GM12864 (cell line): ENCODE results near the gene KASH5.
A peak's percentile ranks its signal among the peaks of the same experiment; 100 is the strongest.
"Not testable (repeated sequence)": the region's sequence is repeated elsewhere in the genome, so short reads cannot be mapped to it uniquely, and the experiment has no call there.

Experiments used
- DNase-seq: peaks from one replicate; pipeline ENCODE4 v3.0.0-alpha.2; 2011; ENCODE audit warnings: low read depth
- H3K4me3 ChIP-seq: 2 replicates; pipeline ENCODE4 v1.5.1; 2011; ENCODE audit warnings: mild to moderate bottlenecking, low read depth, low read length, control low read depth
- TF ChIP-seq, protein P1 (sequence below): IDR thresholded peaks from 2 replicates; pipeline ENCODE4 v1.5.1; 2011; ENCODE audit warnings: low read depth, mild to moderate bottlenecking, moderate library complexity, low read length, control low read depth, inconsistent platforms; ENCODE audit errors: missing control alignments

Gene KASH5

DNA sequence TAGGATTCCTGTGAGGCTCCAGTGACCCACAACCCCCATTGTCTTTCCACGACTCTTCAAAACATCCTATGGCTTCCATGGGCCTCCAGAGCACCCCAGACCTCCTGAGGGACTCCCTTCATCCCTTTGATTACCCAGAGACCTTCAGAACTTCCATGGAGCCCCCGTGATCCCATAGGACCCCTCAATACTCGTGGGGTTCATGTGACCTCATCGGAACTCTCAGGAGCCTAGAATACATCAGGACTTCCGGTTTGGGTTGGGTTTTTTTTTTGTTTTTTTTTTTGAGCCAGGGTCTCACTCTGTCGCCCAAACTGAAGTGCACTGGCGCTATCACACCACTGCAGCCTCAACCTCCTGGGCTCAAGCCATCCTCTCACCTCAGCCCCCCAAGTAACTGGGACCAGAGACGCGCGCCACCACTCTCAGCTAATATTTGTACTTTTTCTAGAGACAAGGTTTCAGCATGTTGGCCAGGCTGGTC lies 65.8 kb downstream of the KASH5 start:
- H3K4me3 ChIP-seq = peak overlapping the region; percentile 83
- TF ChIP-seq, protein P1, sequence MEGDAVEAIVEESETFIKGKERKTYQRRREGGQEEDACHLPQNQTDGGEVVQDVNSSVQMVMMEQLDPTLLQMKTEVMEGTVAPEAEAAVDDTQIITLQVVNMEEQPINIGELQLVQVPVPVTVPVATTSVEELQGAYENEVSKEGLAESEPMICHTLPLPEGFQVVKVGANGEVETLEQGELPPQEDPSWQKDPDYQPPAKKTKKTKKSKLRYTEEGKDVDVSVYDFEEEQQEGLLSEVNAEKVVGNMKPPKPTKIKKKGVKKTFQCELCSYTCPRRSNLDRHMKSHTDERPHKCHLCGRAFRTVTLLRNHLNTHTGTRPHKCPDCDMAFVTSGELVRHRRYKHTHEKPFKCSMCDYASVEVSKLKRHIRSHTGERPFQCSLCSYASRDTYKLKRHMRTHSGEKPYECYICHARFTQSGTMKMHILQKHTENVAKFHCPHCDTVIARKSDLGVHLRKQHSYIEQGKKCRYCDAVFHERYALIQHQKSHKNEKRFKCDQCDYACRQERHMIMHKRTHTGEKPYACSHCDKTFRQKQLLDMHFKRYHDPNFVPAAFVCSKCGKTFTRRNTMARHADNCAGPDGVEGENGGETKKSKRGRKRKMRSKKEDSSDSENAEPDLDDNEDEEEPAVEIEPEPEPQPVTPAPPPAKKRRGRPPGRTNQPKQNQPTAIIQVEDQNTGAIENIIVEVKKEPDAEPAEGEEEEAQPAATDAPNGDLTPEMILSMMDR = no peak
- DNase-seq = no peak

DNA sequence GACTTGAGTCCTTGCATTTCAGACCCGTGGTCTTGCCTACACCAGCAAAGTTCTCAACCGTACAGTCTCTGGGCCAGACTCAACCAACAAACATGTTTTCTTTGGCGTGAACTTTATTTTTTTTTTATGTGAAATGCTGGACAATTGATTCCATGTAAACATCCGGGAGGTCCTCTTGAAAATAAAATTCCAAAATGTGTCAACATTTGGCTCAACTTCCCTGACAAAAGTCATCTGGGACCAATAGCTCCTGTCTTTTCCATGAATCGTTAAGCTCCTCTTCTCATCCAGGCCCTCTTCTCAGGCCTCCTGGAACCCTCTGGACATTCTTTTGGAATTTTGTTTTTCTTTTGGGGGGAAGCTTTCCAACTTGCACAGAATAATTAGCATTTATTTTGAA lies 67.7 kb downstream of the KASH5 start:
- no peak overlapping the region for H3K4me3 ChIP-seq

DNA sequence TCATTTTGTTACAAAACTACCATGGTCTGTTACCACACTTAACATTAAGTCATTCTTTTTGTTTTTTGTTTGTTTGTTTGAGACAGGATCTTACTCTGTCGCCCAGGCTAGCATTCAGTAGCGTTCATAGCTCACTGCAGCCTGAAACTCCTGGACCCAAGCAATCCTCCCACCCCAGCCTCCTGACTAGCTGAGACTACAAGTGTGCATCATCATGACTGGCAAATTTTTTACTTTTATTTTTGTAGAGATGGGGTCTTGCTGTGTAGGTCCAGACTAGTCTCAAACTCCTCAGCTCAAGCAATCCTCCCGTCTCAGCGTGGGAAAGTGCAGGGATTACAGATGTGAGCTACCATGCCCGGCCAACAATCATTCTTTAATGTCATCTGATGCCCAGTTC lies 68.3 kb downstream of the KASH5 start:
- TF ChIP-seq, protein P1 = no peak
- H3K4me3 ChIP-seq = no peak overlapping the region
- no peak for DNase-seq

More for the DNA sequence above, 67.7 kb downstream of the KASH5 start:
- TF ChIP-seq, protein P1 = no peak
- no peak for DNase-seq

DNA sequence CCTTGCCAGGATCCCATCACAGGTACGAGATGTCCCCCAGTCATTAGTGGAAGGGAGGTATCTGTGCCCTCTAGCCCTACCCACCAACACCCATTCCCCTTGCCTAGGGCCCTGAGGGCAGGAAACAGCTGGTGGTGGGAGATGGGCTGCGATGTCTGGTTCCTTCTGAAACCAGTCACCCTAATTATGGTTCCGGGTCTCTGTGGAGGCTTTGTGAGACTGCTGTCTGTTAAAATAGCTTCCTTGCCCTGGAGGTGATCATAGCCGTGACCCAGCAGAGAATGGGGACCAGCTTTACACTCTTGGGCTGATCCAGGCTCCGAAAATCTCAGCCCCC lies 70.5 kb downstream of the KASH5 start:
- TF ChIP-seq, protein P1 = no peak
- DNase-seq = no peak
- no peak overlapping the region for H3K4me3 ChIP-seq

DNA sequence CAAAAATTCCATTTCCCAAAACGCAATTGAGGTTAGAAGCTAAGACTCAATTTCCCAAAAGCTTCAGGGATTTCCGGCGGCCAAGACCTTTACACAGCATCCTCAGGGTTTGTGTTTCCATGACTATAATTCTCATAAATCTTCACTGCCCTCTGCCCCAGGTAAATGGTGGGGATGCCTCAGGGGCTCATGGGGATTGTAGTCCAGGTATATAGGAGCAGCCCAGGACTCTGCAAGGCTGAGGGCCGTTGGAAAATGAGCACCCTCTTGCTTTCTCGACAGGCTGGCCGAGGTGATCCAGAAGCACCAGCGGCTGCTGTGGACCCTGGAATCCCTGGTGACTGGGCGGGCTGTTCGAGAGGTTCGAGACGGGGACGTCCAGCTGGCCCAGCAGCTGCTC lies 71.3 kb downstream of the KASH5 start:
- TF ChIP-seq, protein P1 = no peak
- no peak for DNase-seq
- no peak overlapping the region for H3K4me3 ChIP-seq

DNA sequence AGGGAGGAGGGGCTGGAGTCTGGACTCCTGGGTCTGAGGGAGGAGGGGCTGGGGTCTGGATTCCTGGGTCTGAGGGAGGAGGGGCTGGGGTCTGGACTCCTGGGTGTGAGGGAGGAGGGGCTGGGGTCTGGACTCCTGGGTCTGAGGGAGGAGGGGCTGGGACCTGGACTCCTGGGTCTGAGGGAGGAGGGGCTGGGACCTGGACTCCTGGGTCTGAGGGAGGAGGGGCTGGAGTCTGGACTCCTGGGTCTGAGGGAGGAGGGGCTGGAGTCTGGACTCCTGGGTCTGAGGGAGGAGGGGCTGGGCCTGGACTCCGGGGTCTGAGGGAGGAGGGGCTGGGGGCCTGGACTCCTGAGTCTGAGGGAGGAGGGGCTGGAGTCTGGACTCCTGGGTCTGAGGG lies 73.1 kb downstream of the KASH5 start:
- DNase-seq = not testable (repeated sequence)

DNA sequence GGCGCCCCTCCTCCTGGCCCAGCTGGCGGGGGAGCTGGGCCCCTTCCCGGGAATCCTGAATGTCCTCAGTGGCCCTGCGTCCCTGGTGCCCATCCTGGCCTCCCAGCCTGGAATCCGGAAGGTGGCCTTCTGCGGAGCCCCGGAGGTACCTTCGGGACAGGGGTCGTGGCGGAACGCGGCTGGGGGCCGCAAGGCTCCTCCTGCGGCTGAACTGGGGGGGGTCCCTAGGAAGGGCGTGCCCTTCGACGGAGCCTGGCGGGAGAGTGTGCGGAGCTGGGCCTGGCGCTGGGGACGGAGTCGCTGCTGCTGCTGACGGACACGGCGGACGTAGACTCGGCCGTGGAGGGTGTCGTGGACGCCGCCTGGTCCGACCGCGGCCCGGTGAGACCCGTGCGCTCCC lies 73.6 kb downstream of the KASH5 start:
- TF ChIP-seq, protein P1 = no peak
- DNase-seq = no peak

More for the DNA sequence above, 73.1 kb downstream of the KASH5 start:
- not testable (repeated sequence) for H3K4me3 ChIP-seq

More for the DNA sequence above, 73.6 kb downstream of the KASH5 start:
- no peak overlapping the region for H3K4me3 ChIP-seq
